Measurements from ENCODE around the gene PPP2CA.

PPP2CA gene

GRCh38 chr5:134148986-134149539, 76.8 kb downstream of the PPP2CA start:
- no peak for DNase-seq (ENCODE audit: low read depth, low spot score)

- DNase-seq (ENCODE audit: low read depth, low spot score): no peak
These were observed 77.6 kb downstream of the PPP2CA start for GRCh38 chr5:134148316-134148715.

GRCh38 chr5:134146651-134147518, 79.0 kb downstream of the PPP2CA start:
- no peak for DNase-seq (ENCODE audit: low read depth, low spot score)

DNA sequence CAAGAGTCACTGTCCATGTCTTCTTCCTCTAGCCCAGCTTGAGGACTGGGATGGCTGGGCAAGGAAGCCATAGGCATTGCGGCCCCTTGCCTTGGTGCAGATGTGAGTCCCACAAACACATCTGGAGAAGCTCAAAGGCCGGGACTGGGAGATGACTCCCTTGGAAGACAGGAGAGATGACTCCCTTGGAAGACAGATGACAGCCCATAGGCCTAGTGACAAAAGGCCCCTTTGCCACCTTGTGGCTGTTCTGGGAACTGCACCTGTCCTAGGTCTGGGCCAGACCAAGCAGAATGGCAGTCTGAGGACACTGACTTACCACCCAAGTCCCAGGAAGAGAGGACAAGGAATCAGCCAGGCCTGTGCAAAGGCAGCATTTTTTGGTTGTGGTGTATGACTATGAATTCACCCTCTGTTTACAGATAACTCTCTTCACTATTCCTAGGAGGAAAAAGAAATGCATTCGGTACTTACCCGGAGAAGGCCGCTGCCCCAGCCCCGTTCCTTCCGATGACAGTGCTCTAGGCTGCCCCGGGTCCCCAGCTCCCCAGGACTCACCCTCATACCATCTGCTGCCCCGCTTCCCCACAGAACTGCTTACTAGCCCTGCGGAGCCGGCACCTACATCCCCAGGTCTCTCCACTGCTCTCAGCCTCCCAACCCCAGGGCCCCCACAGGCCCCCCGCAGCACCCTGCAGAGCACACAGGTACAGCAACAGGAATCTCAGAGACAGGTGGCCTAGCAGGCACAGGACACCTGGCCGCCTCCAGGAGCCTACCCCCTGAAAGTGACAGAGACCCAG, 79.9 kb downstream of the PPP2CA start:
- peak; percentile 55 for DNase-seq (ENCODE audit: low read depth, low spot score)

- no peak for DNase-seq (ENCODE audit: low read depth, low spot score)
These were observed 80.7 kb downstream of the PPP2CA start for GRCh38 chr5:134145041-134145757.

Data from activated naive CD8-positive, alpha-beta T cell treated with anti-CD3 and anti-CD28 coated beads, Interleukin-2, amount 50 U/mL, for 16 hours (primary cell).